Stomach (tissue), 9 donors: Measurements from ENCODE around the gene C2CD2L. TPM values are rescaled to one million over a fixed set of nuclear protein-coding genes. Genes with fewer than 3 reads are reported as not detected.

Experiments
- DNase-seq, 2 donors: peaks; one replicate each; pipeline versions ENCODE4 v3.0.0 to v3.0.0-alpha.2; 2013 to 2019
- H3K27ac ChIP-seq, 5 donors: fragments of 200-600 bp in 4 of 5; sonication (generic) in 4 of 5; one replicate each; pipeline ENCODE4 v1.5.1; 2013 to 2019; ENCODE audit warnings: mild to moderate bottlenecking in 1 of 5, moderate library complexity in 1 of 5
- H3K27me3 ChIP-seq, 3 donors: fragments of 200-600 bp; sonication (generic); one replicate each; pipeline ENCODE4 v1.5.1; 2017 to 2019; ENCODE audit warnings: mixed run types in 1 of 3
- H3K36me3 ChIP-seq, 4 donors: fragments of 200-600 bp; sonication (generic); 1 replicate in 3 of 4; 2 replicates in 1 of 4; pipeline ENCODE4 v1.5.1; 2016 to 2019
- H3K4me1 ChIP-seq, 4 donors: fragments of 200-600 bp; sonication (generic); one replicate each; pipeline ENCODE4 v1.5.1; 2016 to 2019
- H3K4me3 ChIP-seq, 4 donors: fragments of 200-600 bp; sonication (generic) in 3 of 4; one replicate each; pipeline ENCODE4 v1.5.1; 2016 to 2019; ENCODE audit warnings: mild to moderate bottlenecking in 1 of 4
- H3K9me3 ChIP-seq, 4 donors: fragments of 200-600 bp; sonication (generic); one replicate each; pipeline ENCODE4 v1.5.1; 2016 to 2019
- CTCF ChIP-seq, 7 experiments: fragments of 450-650 bp in 4 of 7; fragments of 200-600 bp in 3 of 7; sonication (generic) in 3 of 7; IDR thresholded peaks; one replicate each; pipeline ENCODE4 v1.5.1; 2016 to 2019; ENCODE audit warnings: antibody characterized with exemption in 7 of 7, control low read depth in 2 of 7, mild to moderate bottlenecking in 1 of 7
- EP300 ChIP-seq: sonication (generic); formaldehyde crosslinking; IDR thresholded peaks from one replicate; pipeline ENCODE4 v1.6.1; 2017; ENCODE audit warnings: antibody characterized with exemption
- POLR2A ChIP-seq, 4 donors: fragments of 450-650 bp; IDR thresholded peaks; one replicate each; pipeline ENCODE4 v1.6.1; 2016; ENCODE audit warnings: antibody characterized with exemption in 4 of 4, control low read depth in 2 of 4, mild to moderate bottlenecking in 1 of 4, moderate library complexity in 1 of 4
- POLR2AphosphoS5 ChIP-seq, 3 donors: sonication (generic); formaldehyde crosslinking; IDR thresholded peaks; one replicate each; pipeline ENCODE4 v1.6.1; 2016; ENCODE audit warnings: antibody characterized with exemption in 3 of 3
- WGBS, 5 donors: extraction: QIAGEN DNeasy Blood & Tissue Kit in 3 of 5; methylation state at CpG; one replicate each; pipeline versions ENCODE4 v1.1.5 to v1.1.7; 2013 to 2018; 5-methylcytosine and 5-hydroxymethylcytosine counted together
- intact Hi-C: fragments of 100-400 bp; cut with DNase I; formaldehyde crosslinking; loops from one replicate; pipeline ENCODE4 v1.15.1; 2023; ENCODE audit warnings: low total_unique reads
- polyA plus RNA-seq, 3 donors: library from polyadenylated mRNA; stranded (reverse); fragments of 200-250 nt; gene quantifications; one replicate each; pipeline ENCODE4 v1.2.3, GENCODE V29; 2013
- total RNA-seq, 5 donors: library from RNA; depleted of rRNA; stranded (reverse); fragments of >200 nt; gene quantifications; one replicate each; pipeline versions ENCODE4 v1.1.0 to v1.2.3, GENCODE V29; 2014 to 2016
- donor health status: healthy with polysubstance abuse.
- donor health status: Bipolar disorder and iron deficiency.
- donor health status: healthy.

C2CD2L gene
- total and polyA plus RNA-seq, 8 donors: 1.7 to 19.9 (median 6.0) TPM

- peaks cover 12 to 30% (median 24%) of the 10 kb centered on the region in 4 donors for H3K4me1 ChIP-seq
- H3K4me3 ChIP-seq: peak within 1 kb of the TSS; percentile 54 to 80 (median 64)
- H3K27ac ChIP-seq: peak within 1 kb of the TSS in 1 of 5 donors; percentile 42
- peak; percentile 29 to 61 for DNase-seq
- H3K9me3 ChIP-seq: no peaks in the 10 kb centered on the region
- no peak for TF ChIP-seq EP300
- no peak for TF ChIP-seq CTCF (IDR thresholded peaks at IDR 0.05)
- no peak for TF ChIP-seq POLR2AphosphoS5 (IDR thresholded peaks at IDR 0.05)
- TF ChIP-seq POLR2A (IDR thresholded peaks at IDR 0.05): no peak
- H3K36me3 ChIP-seq: no peaks in the 10 kb centered on the region
- intact Hi-C loops: no loop called here
- H3K27me3 ChIP-seq: peaks cover 0 to 64% (median 18%) of the 10 kb centered on the region in 3 donors
- 0 to 3% (median 1%) methylated on average over 12 to 73 of the region's 73 CpGs for WGBS, 5 donors
Measured at GRCh38 chr11:119149018-119149785, 42.1 kb downstream of the C2CD2L start, which contains the start of gene ABCG4. ABCG4 (plus strand) TSS chr11:119149052; CDS start chr11:119149966, 914 bp downstream.

GRCh38 chr11:119149786-119150275 is 42.7 kb downstream of the C2CD2L start:
- intact Hi-C loops: no loop called here

GRCh38 chr11:119152043-119152442 is 44.9 kb downstream of the C2CD2L start:
- H3K27me3 ChIP-seq: peaks cover 0 to 47% (median 18%) of the 10 kb centered on the region in 3 donors
- H3K4me1 ChIP-seq: peaks cover 12 to 23% (median 20%) of the 10 kb centered on the region in 4 donors
- WGBS, 5 donors: 80 to 92% (median 86%) methylated on average over 9 of the region's 9 CpGs
- TF ChIP-seq EP300: no peak
- TF ChIP-seq CTCF (IDR thresholded peaks at IDR 0.05): no peak
- no peak for TF ChIP-seq POLR2A (IDR thresholded peaks at IDR 0.05)
- no peak for TF ChIP-seq POLR2AphosphoS5 (IDR thresholded peaks at IDR 0.05)
- H3K9me3 ChIP-seq: no peaks in the 10 kb centered on the region
- H3K27ac ChIP-seq: no peak overlapping the region
- intact Hi-C loops: no loop called here
- DNase-seq: no peak
- no peaks in the 10 kb centered on the region for H3K36me3 ChIP-seq
- no peak overlapping the region for H3K4me3 ChIP-seq

More at GRCh38 chr11:119149786-119150275, 42.7 kb downstream of the C2CD2L start:
- Histone ChIP-seq H3K4me3 (peak overlapping the region; percentile 54 to 80 (median 64)), H3K27me3 (peaks cover 0 to 64% (median 18%) of the 10 kb centered on the region in 3 donors), H3K36me3 (no peaks in the 10 kb centered on the region), H3K9me3 (no peaks in the 10 kb centered on the region), H3K4me1 (peaks cover 12 to 26% (median 22%) of the 10 kb centered on the region in 4 donors), H3K27ac (no peak overlapping the region)
- WGBS, 5 donors: 22 to 36% (median 31%) methylated on average over 28 to 33 of the region's 33 CpGs
- DNase-seq: no peak
- TF ChIP-seq CTCF (IDR thresholded peaks at IDR 0.05): no peak
- no peak for TF ChIP-seq POLR2A (IDR thresholded peaks at IDR 0.05)
- TF ChIP-seq EP300: no peak
- TF ChIP-seq POLR2AphosphoS5 (IDR thresholded peaks at IDR 0.05): no peak

GRCh38 chr11:119152604-119153003 is 45.5 kb downstream of the C2CD2L start:
- no peak overlapping the region for H3K4me3 ChIP-seq

More at GRCh38 chr11:119152604-119153003, 45.5 kb downstream of the C2CD2L start:
- no peak for TF ChIP-seq POLR2A (IDR thresholded peaks at IDR 0.05)
- no peak for TF ChIP-seq POLR2AphosphoS5 (IDR thresholded peaks at IDR 0.05)
- no peak for TF ChIP-seq EP300
- no peak for TF ChIP-seq CTCF (IDR thresholded peaks at IDR 0.05)
- peaks cover 12 to 23% (median 20%) of the 10 kb centered on the region in 4 donors for H3K4me1 ChIP-seq
- no peak for DNase-seq
- WGBS, 5 donors: 87 to 92% (median 90%) methylated on average over 4 of the region's 4 CpGs
- no peaks in the 10 kb centered on the region for H3K36me3 ChIP-seq
- no peak overlapping the region for H3K27ac ChIP-seq
- H3K9me3 ChIP-seq: no peaks in the 10 kb centered on the region
- intact Hi-C loops: no loop called here
- peaks cover 0 to 41% (median 18%) of the 10 kb centered on the region in 3 donors for H3K27me3 ChIP-seq
